Ascending aorta (tissue), 2 donors: Measurements from ENCODE around the gene CRELD2. TPM values are rescaled to one million over a fixed set of nuclear protein-coding genes. Genes with fewer than 3 reads are reported as not detected.

Experiments
- DNase-seq, 2 donors: peaks; one replicate each; pipeline ENCODE4 v3.0.0-alpha.2; 2019; ENCODE audit warnings: low spot score in 2 of 2
- H3K27ac ChIP-seq, 2 donors: fragments of 200-600 bp; sonication (generic); one replicate each; pipeline ENCODE4 v1.5.1; 2016 to 2017; ENCODE audit warnings: mild to moderate bottlenecking in 1 of 2
- H3K27me3 ChIP-seq: fragments of 200-600 bp; sonication (generic); one replicate; pipeline ENCODE4 v1.5.1; 2017
- H3K36me3 ChIP-seq, 2 donors: fragments of 200-600 bp; sonication (generic); one replicate each; pipeline ENCODE4 v1.5.1; 2016
- H3K4me1 ChIP-seq, 2 donors: fragments of 200-600 bp; sonication (generic); one replicate each; pipeline ENCODE4 v1.5.1; 2016 to 2017; ENCODE audit warnings: mild to moderate bottlenecking in 1 of 2
- H3K4me3 ChIP-seq, 2 donors: fragments of 200-600 bp; sonication (generic); one replicate each; pipeline ENCODE4 v1.5.1; 2016 to 2017; ENCODE audit warnings: mild to moderate bottlenecking in 1 of 2
- H3K9me3 ChIP-seq, 2 donors: fragments of 200-600 bp; sonication (generic); one replicate each; pipeline ENCODE4 v1.5.1; 2016
- intact Hi-C: fragments of 100-400 bp; cut with DNase I; formaldehyde crosslinking; loops from one replicate; pipeline ENCODE4 v1.15.1; 2023
- total RNA-seq: library from RNA; depleted of rRNA; stranded (reverse); fragments of >200 nt; gene quantifications from one replicate; pipeline ENCODE4 v1.1.0, GENCODE V29; 2016
- TF ChIP-seq, protein P1 (sequence below), 3 experiments: fragments of 200-600 bp in 2 of 3; fragments of 450-650 bp in 1 of 3; sonication (generic) in 2 of 3; IDR thresholded peaks; one replicate each; pipeline ENCODE4 v1.5.1; 2016 to 2019; ENCODE audit warnings: antibody characterized with exemption in 3 of 3, mild to moderate bottlenecking in 1 of 3, moderate library complexity in 1 of 3

CRELD2 gene
- total RNA-seq, 1 donor from 2014 or later, result 61.8 TPM

DNA sequence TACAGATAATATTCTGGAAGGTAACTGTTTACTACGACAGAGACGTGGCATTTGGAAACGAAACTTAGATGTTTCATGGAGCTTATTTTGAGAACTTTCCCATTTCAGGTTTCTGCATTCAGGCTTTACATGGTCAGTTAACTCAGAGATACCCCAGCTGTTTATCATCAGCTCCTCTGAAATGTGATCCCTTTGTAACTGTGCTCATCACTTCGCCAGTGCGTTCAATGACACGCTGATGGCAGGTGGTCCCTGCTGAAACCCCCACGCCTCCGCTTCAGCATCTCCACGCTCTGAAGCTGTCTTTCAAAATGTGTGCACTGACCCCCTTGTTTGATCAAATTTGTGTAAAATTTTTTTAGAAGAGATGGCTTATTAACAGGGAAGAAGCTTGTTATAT lies 30.7 kb upstream of the CRELD2 start:
- Histone ChIP-seq H3K36me3 (peaks cover 37 to 84% of the 10 kb centered on the region in 2 donors), H3K4me3 (no peak overlapping the region), H3K27ac (no peak overlapping the region), H3K9me3 (peaks cover 0 to 39% of the 10 kb centered on the region in 2 donors), H3K4me1 (no peaks in the 10 kb centered on the region), H3K27me3 (no peaks in the 10 kb centered on the region)
- TF ChIP-seq, protein P1, sequence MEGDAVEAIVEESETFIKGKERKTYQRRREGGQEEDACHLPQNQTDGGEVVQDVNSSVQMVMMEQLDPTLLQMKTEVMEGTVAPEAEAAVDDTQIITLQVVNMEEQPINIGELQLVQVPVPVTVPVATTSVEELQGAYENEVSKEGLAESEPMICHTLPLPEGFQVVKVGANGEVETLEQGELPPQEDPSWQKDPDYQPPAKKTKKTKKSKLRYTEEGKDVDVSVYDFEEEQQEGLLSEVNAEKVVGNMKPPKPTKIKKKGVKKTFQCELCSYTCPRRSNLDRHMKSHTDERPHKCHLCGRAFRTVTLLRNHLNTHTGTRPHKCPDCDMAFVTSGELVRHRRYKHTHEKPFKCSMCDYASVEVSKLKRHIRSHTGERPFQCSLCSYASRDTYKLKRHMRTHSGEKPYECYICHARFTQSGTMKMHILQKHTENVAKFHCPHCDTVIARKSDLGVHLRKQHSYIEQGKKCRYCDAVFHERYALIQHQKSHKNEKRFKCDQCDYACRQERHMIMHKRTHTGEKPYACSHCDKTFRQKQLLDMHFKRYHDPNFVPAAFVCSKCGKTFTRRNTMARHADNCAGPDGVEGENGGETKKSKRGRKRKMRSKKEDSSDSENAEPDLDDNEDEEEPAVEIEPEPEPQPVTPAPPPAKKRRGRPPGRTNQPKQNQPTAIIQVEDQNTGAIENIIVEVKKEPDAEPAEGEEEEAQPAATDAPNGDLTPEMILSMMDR (IDR thresholded peaks at IDR 0.05), result no peak
- intact Hi-C loops, result no loop called here
- DNase-seq, result no peak

DNA sequence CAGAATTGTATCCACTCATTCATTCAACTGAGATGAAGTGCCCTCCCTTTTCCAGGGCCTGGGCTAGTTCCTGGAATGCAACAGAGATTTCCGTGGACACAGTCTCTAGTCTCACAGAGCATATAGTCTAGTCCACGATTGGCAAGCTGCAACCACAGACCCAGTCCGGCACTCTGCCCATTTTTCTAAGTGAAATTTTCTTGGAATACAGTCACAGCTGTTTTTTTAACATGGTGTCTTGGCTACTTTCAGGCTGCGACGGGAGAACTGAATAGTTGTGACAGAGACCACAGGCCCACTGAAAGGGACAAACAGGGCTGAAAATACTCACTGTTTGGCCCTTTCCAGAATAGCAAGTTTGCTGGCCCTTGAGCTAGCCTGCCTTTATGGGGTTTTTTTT lies 29.4 kb upstream of the CRELD2 start:
- H3K4me1 ChIP-seq, result no peaks in the 10 kb centered on the region
- H3K36me3 ChIP-seq, result peaks cover 33 to 73% of the 10 kb centered on the region in 2 donors
- H3K27me3 ChIP-seq, result no peaks in the 10 kb centered on the region
- H3K27ac ChIP-seq, result no peak overlapping the region
- DNase-seq, result no peak
- H3K9me3 ChIP-seq, result peaks cover 0 to 39% of the 10 kb centered on the region in 2 donors
- intact Hi-C loops, result no loop called here
- TF ChIP-seq, protein P1 (IDR thresholded peaks at IDR 0.05), result no peak
- no peak overlapping the region for H3K4me3 ChIP-seq

DNA sequence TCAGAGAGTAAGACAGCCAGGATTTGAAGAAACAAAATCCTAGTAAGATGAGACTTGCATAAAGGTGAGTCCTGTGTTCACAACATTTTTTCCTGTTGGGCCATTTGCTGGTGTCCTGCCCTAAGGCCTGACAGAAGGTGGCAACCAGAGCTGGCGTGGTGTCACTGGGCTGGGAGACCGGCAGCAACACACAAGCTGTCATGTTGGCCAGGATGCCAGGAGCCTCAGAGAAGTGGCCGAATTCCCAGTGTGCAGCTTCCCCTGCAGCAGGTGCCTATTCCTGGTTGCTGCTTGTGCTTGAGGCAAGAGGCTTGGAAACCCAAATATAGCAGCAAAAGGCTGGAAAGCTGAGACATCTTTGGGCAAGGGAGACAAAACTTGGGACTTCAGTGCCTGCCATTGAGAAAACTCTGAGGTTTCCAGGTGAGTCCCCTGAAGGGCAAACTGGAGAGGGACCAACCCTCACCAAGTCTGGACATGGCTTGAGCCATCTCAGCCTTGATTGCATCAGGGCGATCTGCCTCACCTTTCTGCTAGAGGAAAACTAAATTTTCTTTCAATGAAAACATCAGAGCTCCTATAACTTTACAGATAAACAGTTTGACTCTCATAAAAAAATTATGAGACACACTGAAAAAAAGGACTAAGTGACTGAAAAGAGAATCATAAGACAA lies 26.1 kb upstream of the CRELD2 start:
- TF ChIP-seq, protein P1 (IDR thresholded peaks at IDR 0.05), result no peak
- peaks cover 9 to 40% of the 10 kb centered on the region in 2 donors for H3K36me3 ChIP-seq

DNA sequence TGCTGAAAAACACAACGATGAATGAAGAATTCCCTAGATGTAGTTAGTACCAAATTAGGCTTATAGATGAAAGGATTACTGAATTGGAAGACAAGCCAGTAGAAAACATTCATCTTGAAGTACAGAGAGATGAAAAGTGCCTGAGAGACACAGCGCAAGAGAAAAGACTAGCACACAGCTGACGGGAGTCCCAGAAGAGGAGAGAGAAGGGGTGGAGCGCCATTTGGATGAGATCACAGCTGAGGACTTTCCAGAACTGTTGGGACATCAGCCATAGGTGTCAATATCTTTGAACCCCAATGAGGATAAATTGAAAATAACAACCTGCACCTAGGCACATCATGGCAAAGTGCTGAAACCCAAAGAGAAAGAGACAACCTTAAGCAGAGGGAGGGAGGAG lies 25.4 kb upstream of the CRELD2 start:
- Histone ChIP-seq H3K9me3 (peaks cover 7 to 38% of the 10 kb centered on the region in 2 donors), H3K4me3 (no peak overlapping the region), H3K27ac (no peak overlapping the region), H3K4me1 (no peaks in the 10 kb centered on the region), H3K36me3 (peaks cover 13 to 39% of the 10 kb centered on the region in 2 donors), H3K27me3 (no peaks in the 10 kb centered on the region)
- TF ChIP-seq, protein P1 (IDR thresholded peaks at IDR 0.05), result no peak
- intact Hi-C loops, result no loop called here
- no peak for DNase-seq

More for the DNA sequence above, 26.1 kb upstream of the CRELD2 start:
- Histone ChIP-seq H3K4me1 (no peaks in the 10 kb centered on the region), H3K9me3 (peaks cover 7 to 38% of the 10 kb centered on the region in 2 donors), H3K4me3 (no peak overlapping the region), H3K27ac (no peak overlapping the region), H3K27me3 (no peaks in the 10 kb centered on the region)
- DNase-seq, result no peak
- intact Hi-C loops, result no loop called here

DNA sequence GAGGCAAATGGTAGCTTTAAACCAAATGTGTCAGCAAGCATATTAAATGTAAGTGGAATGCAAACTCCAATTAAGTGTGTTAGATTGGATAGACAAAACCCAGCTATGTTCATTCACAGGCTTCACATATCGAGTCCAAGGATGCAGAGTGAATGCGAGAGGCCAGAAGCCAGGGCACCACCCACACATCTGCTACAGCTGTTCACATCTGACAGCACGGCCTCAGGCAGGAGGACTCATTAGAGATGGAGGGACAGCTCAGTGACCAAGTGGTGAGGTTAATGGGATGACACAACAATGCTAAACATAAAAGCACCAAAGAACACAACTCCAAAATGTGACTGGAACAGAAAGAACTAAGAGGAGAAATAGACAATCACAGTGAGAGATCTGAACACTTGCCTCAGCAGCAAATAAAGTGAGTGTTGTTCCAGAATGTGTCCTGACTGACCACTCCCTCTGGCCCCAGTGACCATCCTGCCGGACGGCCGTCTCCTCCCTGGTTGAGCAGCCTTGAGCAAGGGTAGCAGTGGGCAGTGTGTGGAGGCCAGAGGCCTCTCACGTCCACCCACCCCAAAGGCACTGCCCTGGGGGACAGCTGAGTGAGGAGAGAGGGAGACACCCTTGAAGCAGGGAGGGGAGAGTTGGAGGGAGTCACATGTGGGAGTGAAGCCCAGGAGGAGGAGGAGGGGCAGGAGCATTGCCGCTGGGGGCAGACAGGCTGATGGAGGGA lies 23.9 kb upstream of the CRELD2 start:
- H3K4me3 ChIP-seq, result no peak overlapping the region
- peaks cover 14 to 33% of the 10 kb centered on the region in 2 donors for H3K36me3 ChIP-seq
- no peaks in the 10 kb centered on the region for H3K4me1 ChIP-seq
- H3K27me3 ChIP-seq, result no peaks in the 10 kb centered on the region
- H3K27ac ChIP-seq, result no peak overlapping the region
- H3K9me3 ChIP-seq, result peaks cover 7 to 32% of the 10 kb centered on the region in 2 donors
- TF ChIP-seq, protein P1 (IDR thresholded peaks at IDR 0.05), result no peak
- DNase-seq, result no peak
- intact Hi-C loops, result no loop called here
